H1 (cell line): ENCODE measurements around the gene HTRA2. TPM values are rescaled to one million over a fixed set of nuclear protein-coding genes. Genes with fewer than 3 reads are reported as not detected.

Experiments used
- KDM4A ChIP-seq: IDR thresholded peaks from one replicate; pipeline ENCODE4 v1.7.1; 2012; ENCODE audit warnings: low read depth, mild to moderate bottlenecking, moderate library complexity, low read length, inconsistent platforms; ENCODE audit not compliant: severe bottlenecking
- PHF8 ChIP-seq: fragments of 200-600 bp; sonication (generic); conservative IDR thresholded peaks from 2 replicates; pipeline ENCODE4 v1.7.1; 2012; ENCODE audit warnings: low read depth, mild to moderate bottlenecking, inconsistent platforms, low read length, moderate library complexity
- SIX5 ChIP-seq: IDR thresholded peaks from 2 replicates; pipeline ENCODE4 v1.6.1; 2011; ENCODE audit warnings: mild to moderate bottlenecking, low read depth, low read length
- SRF ChIP-seq: IDR thresholded peaks from 2 replicates; pipeline ENCODE4 v1.6.1; 2011; ENCODE audit warnings: mild to moderate bottlenecking, low read depth, low read length, moderate library complexity
- polyA plus RNA-seq, 7 experiments: library from polyadenylated mRNA; depleted of rRNA in 3 of 7; stranded (reverse) in 5 of 7; unstranded in 2 of 7; fragments of >200 nt in 5 of 7; fragments of 200-250 nt in 2 of 7; gene quantifications; 1 replicate in 5 of 7; 2 replicates in 1 of 7; 4 replicates in 1 of 7; pipeline versions ENCODE4 v1.2.1 to v1.2.3, GENCODE V29; 2011 to 2013; ENCODE audit warnings: missing spikeins in 2 of 7, mixed read lengths in 2 of 7
- total RNA-seq: library from RNA; stranded (reverse); fragmentation: NEBNext Ultra II Directional; extraction: Animal tissue kit (Norgen Biotek cat#: 25700); gene quantifications from 2 replicates; pipeline ENCODE4 v1.2.1, GENCODE V29; 2021
- TF ChIP-seq, protein P1 (sequence below): fragments of 300-600 bp; sonication (generic); IDR thresholded peaks from 2 replicates; pipeline ENCODE4 v1.7.1; 2012; ENCODE audit warnings: low read length, moderate library complexity, mild to moderate bottlenecking, inconsistent platforms; ENCODE audit not compliant: insufficient replicate concordance
- TF ChIP-seq, protein P2 (sequence below): IDR thresholded peaks from 2 replicates; pipeline ENCODE4 v1.6.1; 2012; ENCODE audit warnings: inconsistent platforms

The HTRA2 gene
- total and polyA plus RNA-seq, 2 of the 8 experiments (the other 6 are each of a cell fraction or from before 2014, with no cell fraction given): 21.6 to 37.6 TPM

DNA sequence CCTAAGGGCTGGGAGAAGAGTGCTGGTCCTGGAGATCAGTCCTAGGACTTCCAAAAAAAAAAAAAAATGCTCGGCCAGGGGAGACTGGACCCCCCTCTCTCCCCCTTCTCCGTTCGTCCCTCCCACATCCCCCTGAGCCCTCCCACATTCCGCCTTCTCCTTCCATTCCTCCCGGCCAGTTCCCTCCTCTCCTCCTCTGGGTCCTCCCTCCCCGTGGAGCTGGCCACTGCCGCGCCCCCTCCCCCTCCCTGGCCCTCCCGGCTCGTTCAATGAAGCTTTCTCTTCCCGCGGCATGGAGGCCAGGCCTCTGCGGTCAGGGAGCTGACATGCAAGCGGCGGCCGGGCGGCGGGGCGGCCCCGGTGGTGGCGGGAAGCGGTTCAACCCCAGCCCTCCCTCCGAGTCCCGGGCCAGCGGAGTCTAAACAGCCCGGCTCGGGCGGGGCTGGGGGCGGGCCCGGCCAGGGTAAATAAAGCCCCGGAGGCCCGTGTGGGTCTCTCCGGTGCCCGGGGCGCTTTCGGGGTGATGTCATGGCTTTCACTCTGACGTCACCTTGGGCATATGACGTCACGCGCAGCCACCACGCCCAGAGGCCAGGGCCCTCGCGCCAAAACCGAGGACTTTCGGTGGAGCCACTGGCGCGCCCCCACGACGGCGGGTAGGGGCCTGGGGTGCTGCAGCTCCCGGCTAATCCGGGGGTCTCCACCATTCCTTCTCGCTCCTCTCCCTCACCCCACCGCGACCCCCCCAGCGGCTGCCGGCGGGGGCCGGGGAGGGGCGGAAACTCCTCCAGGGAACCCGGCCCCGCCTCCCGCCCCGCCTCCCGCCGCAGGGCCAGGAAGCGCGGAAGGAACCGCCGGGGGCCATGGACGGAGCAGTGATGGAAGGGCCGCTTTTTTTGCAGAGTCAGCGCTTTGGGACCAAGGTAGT, 24.4 kb downstream of the HTRA2 start, which contains the start of the genes DOK1 and LOXL3 (continued):
- TF ChIP-seq, protein P1, sequence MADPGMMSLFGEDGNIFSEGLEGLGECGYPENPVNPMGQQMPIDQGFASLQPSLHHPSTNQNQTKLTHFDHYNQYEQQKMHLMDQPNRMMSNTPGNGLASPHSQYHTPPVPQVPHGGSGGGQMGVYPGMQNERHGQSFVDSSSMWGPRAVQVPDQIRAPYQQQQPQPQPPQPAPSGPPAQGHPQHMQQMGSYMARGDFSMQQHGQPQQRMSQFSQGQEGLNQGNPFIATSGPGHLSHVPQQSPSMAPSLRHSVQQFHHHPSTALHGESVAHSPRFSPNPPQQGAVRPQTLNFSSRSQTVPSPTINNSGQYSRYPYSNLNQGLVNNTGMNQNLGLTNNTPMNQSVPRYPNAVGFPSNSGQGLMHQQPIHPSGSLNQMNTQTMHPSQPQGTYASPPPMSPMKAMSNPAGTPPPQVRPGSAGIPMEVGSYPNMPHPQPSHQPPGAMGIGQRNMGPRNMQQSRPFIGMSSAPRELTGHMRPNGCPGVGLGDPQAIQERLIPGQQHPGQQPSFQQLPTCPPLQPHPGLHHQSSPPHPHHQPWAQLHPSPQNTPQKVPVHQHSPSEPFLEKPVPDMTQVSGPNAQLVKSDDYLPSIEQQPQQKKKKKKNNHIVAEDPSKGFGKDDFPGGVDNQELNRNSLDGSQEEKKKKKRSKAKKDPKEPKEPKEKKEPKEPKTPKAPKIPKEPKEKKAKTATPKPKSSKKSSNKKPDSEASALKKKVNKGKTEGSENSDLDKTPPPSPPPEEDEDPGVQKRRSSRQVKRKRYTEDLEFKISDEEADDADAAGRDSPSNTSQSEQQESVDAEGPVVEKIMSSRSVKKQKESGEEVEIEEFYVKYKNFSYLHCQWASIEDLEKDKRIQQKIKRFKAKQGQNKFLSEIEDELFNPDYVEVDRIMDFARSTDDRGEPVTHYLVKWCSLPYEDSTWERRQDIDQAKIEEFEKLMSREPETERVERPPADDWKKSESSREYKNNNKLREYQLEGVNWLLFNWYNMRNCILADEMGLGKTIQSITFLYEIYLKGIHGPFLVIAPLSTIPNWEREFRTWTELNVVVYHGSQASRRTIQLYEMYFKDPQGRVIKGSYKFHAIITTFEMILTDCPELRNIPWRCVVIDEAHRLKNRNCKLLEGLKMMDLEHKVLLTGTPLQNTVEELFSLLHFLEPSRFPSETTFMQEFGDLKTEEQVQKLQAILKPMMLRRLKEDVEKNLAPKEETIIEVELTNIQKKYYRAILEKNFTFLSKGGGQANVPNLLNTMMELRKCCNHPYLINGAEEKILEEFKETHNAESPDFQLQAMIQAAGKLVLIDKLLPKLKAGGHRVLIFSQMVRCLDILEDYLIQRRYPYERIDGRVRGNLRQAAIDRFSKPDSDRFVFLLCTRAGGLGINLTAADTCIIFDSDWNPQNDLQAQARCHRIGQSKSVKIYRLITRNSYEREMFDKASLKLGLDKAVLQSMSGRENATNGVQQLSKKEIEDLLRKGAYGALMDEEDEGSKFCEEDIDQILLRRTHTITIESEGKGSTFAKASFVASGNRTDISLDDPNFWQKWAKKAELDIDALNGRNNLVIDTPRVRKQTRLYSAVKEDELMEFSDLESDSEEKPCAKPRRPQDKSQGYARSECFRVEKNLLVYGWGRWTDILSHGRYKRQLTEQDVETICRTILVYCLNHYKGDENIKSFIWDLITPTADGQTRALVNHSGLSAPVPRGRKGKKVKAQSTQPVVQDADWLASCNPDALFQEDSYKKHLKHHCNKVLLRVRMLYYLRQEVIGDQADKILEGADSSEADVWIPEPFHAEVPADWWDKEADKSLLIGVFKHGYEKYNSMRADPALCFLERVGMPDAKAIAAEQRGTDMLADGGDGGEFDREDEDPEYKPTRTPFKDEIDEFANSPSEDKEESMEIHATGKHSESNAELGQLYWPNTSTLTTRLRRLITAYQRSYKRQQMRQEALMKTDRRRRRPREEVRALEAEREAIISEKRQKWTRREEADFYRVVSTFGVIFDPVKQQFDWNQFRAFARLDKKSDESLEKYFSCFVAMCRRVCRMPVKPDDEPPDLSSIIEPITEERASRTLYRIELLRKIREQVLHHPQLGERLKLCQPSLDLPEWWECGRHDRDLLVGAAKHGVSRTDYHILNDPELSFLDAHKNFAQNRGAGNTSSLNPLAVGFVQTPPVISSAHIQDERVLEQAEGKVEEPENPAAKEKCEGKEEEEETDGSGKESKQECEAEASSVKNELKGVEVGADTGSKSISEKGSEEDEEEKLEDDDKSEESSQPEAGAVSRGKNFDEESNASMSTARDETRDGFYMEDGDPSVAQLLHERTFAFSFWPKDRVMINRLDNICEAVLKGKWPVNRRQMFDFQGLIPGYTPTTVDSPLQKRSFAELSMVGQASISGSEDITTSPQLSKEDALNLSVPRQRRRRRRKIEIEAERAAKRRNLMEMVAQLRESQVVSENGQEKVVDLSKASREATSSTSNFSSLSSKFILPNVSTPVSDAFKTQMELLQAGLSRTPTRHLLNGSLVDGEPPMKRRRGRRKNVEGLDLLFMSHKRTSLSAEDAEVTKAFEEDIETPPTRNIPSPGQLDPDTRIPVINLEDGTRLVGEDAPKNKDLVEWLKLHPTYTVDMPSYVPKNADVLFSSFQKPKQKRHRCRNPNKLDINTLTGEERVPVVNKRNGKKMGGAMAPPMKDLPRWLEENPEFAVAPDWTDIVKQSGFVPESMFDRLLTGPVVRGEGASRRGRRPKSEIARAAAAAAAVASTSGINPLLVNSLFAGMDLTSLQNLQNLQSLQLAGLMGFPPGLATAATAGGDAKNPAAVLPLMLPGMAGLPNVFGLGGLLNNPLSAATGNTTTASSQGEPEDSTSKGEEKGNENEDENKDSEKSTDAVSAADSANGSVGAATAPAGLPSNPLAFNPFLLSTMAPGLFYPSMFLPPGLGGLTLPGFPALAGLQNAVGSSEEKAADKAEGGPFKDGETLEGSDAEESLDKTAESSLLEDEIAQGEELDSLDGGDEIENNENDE: no peak
- TF ChIP-seq, protein P2, sequence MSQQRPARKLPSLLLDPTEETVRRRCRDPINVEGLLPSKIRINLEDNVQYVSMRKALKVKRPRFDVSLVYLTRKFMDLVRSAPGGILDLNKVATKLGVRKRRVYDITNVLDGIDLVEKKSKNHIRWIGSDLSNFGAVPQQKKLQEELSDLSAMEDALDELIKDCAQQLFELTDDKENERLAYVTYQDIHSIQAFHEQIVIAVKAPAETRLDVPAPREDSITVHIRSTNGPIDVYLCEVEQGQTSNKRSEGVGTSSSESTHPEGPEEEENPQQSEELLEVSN: 0 out of 2 replicates have a peak, but pooled peaks have one; percentile 18
- TF ChIP-seq SIX5 (no peak), KDM4A (peak; percentile 43), SRF (no peak), PHF8 (peak; percentile 38)
